K562 (cell line): Measurements from ENCODE around the gene ERC2. TPM values are rescaled to one million over a fixed set of nuclear protein-coding genes. Genes with fewer than 3 reads are reported as not detected.

ENCODE experiments used
- ATAC-seq: fragments of 200-7000 bp; cut with Tn5 transposase; 3 replicates; pipeline ENCODE4 v1.9.1; 2020; ENCODE audit warnings: moderate library complexity
- BruUV-seq: library from RNA; stranded (reverse); fragments of 400-500 nt; replicated peaks from 2 replicates; lab custom pipeline; 2021; lab: Mats Ljungman, UMichigan
- CTCF ChIA-PET: fragments of 300-600 bp; formaldehyde crosslinking; extraction: SDS; loops from one replicate; lab custom pipeline; 2021; ENCODE audit warnings: low intra/inter-chr PET ratio; lab: Yijun Ruan, JAX
- POLR2A ChIA-PET: fragments of 300-600, 350-650 bp; sonication (Branson Sonifier 250); formaldehyde crosslinking; extraction: SDS; loops from one replicate; lab custom pipeline; 2021; ENCODE audit warnings: antibody characterized with exemption, inconsistent platforms; lab: Yijun Ruan, JAX
- DNase-seq, 4 experiments: peaks; one replicate each; pipeline versions ENCODE4 v3.0.0 to v3.0.0-alpha.2; 2011 to 2018; ENCODE audit warnings: low spot score in 3 of 4, mixed read lengths in 3 of 4; ENCODE audit errors: extremely low read depth in 1 of 4
- FAIRE-seq: peaks from 2 replicates; lab custom pipeline; 2011; peaks lifted over from hg19 to GRCh38; lab: Jason Lieb, UNC
- H2AFZ ChIP-seq: 2 replicates; pipeline ENCODE4 v1.6.0; 2011; ENCODE audit warnings: low read depth, low read length, control low read depth, inconsistent platforms
- H3K27ac ChIP-seq: fragments of 200-600 bp; 3 replicates; pipeline ENCODE4 v1.8.0; 2011; ENCODE audit warnings: low read depth, mild to moderate bottlenecking, control low read depth, inconsistent platforms, low read length, moderate library complexity, mixed read lengths; ENCODE audit errors: extremely low read depth
- H3K27me3 ChIP-seq, 2 experiments: fragments of 300-600 bp in 1 of 2; 2 replicates in 1 of 2; 3 replicates in 1 of 2; pipeline versions ENCODE4 v1.6.0 to v1.8.0; 2011; ENCODE audit warnings: inconsistent platforms in 2 of 2, low read length in 2 of 2, mild to moderate bottlenecking in 1 of 2, mixed read lengths in 1 of 2, moderate library complexity in 1 of 2; ENCODE audit not compliant: control insufficient read depth in 2 of 2, insufficient read depth in 2 of 2
- H3K36me3 ChIP-seq: fragments of 300-600 bp; 3 replicates; pipeline ENCODE4 v1.8.0; 2011; ENCODE audit warnings: mild to moderate bottlenecking, low read length, inconsistent platforms; ENCODE audit not compliant: control insufficient read depth, insufficient read depth
- H3K4me1 ChIP-seq, 2 experiments: fragments of 200-600 bp in 1 of 2; replicated peaks in 1 of 2; 2 replicates in 1 of 2; 3 replicates in 1 of 2; pipeline versions ENCODE4 v1.5.1 to v1.8.0; 2011; ENCODE audit warnings: inconsistent platforms in 2 of 2, low read length in 2 of 2, mild to moderate bottlenecking in 1 of 2, mixed read lengths in 1 of 2, moderate library complexity in 1 of 2; ENCODE audit not compliant: control insufficient read depth in 2 of 2, insufficient read depth in 2 of 2
- H3K4me2 ChIP-seq: 2 replicates; pipeline ENCODE4 v1.6.1; 2011; ENCODE audit warnings: low read length, control low read depth, inconsistent platforms, mixed read lengths; ENCODE audit not compliant: insufficient read depth
- H3K4me3 ChIP-seq: fragments of 200-600 bp; sonication (generic), shearing (Covaris generic); 2 replicates; pipeline ENCODE4 v1.5.1; 2016; ENCODE audit warnings: control low read depth, inconsistent platforms
- H3K79me2 ChIP-seq: fragments of 200-600 bp; 3 replicates; pipeline ENCODE4 v1.8.0; 2011; ENCODE audit warnings: low read length, inconsistent platforms; ENCODE audit not compliant: control insufficient read depth, insufficient read depth
- H3K9ac ChIP-seq, 2 experiments: 2 replicates each; pipeline versions ENCODE4 v1.6.0 to v1.6.1; 2011; ENCODE audit warnings: low read depth in 2 of 2, low read length in 2 of 2, control low read depth in 1 of 2, inconsistent platforms in 1 of 2, mild to moderate bottlenecking in 1 of 2, mixed read lengths in 1 of 2; ENCODE audit not compliant: insufficient read depth in 1 of 2
- H3K9me1 ChIP-seq: one replicate; pipeline ENCODE4 v1.6.0; 2011; ENCODE audit warnings: inconsistent platforms, mild to moderate bottlenecking, low read length, moderate library complexity; ENCODE audit not compliant: control insufficient read depth, insufficient read depth
- H3K9me3 ChIP-seq: replicated peaks from 2 replicates; pipeline ENCODE4 v1.5.1; 2011; ENCODE audit warnings: low read depth, low read length, inconsistent platforms; ENCODE audit not compliant: control insufficient read depth, insufficient read depth
- H4K20me1 ChIP-seq: replicated peaks from 2 replicates; pipeline ENCODE4 v1.6.1; 2011; ENCODE audit warnings: low read length, inconsistent platforms, mixed read lengths; ENCODE audit not compliant: control insufficient read depth, insufficient read depth
- CBFA2T3 ChIP-seq: fragments of 450-650 bp; IDR thresholded peaks from 2 replicates; pipeline ENCODE4 v1.6.1; 2017
- CTBP1 ChIP-seq: fragments of 450-650 bp; IDR thresholded peaks from 2 replicates; pipeline ENCODE4 v1.6.1; 2016; ENCODE audit warnings: borderline replicate concordance
- E2F3 ChIP-seq: fragments of 250-450 bp; sonication (Bioruptor Pico); IDR thresholded peaks from 2 replicates; pipeline ENCODE4 v1.4.0; 2020; ENCODE audit warnings: mild to moderate bottlenecking
- EP400 ChIP-seq: fragments of 450-650 bp; IDR thresholded peaks from 2 replicates; pipeline ENCODE4 v1.6.1; 2017; ENCODE audit warnings: antibody characterized with exemption, mild to moderate bottlenecking, moderate library complexity
- FOSL1 ChIP-seq: fragments of 200-800 bp; sonication (Bioruptor generic); conservative IDR thresholded peaks from 2 replicates; pipeline ENCODE4 v1.6.1; 2016; ENCODE audit warnings: missing genetic modification characterization, missing compliant biosample characterization
- MAZ ChIP-seq, 2 experiments: fragments of 450-650 bp in 1 of 2; sonication (generic) in 1 of 2; formaldehyde crosslinking; IDR thresholded peaks in 1 of 2; conservative IDR thresholded peaks in 1 of 2; 2 replicates each; pipeline versions ENCODE4 v1.4.0 to v1.5.0; 2020; ENCODE audit warnings: mild to moderate bottlenecking in 1 of 2, missing genetic modification reagents in 1 of 2
- MEF2D ChIP-seq: conservative IDR thresholded peaks from 2 replicates; pipeline ENCODE4 v1.6.1; 2016; ENCODE audit warnings: low read depth, missing genetic modification characterization, missing compliant biosample characterization
- MXI1 ChIP-seq: IDR thresholded peaks from 2 replicates; pipeline ENCODE4 v1.6.1; 2011; ENCODE audit warnings: low read depth, mild to moderate bottlenecking, improper control_type of control experiment, low read length
- PHF8 ChIP-seq: fragments of 200-600 bp; sonication (generic); IDR thresholded peaks from 2 replicates; pipeline ENCODE4 v1.6.1; 2012; ENCODE audit warnings: mixed run types, mild to moderate bottlenecking, inconsistent platforms, low read length, moderate library complexity, borderline replicate concordance
- PHTF2 ChIP-seq: fragments of 250-450 bp; sonication (Bioruptor Pico); IDR thresholded peaks from 2 replicates; pipeline ENCODE4 v1.5.0; 2021; ENCODE audit warnings: mild to moderate bottlenecking
- SMARCB1 ChIP-seq: IDR thresholded peaks from 2 replicates; pipeline ENCODE4 v1.6.1; 2011; ENCODE audit warnings: improper control_type of control experiment, low read depth; ENCODE audit not compliant: insufficient read length
- TCF3 ChIP-seq: sonication (generic); formaldehyde crosslinking; IDR thresholded peaks from 2 replicates; pipeline ENCODE4 v1.4.0; 2020; ENCODE audit warnings: mild to moderate bottlenecking, missing genetic modification reagents
- THRAP3 ChIP-seq: fragments of 450-650 bp; IDR thresholded peaks from 2 replicates; pipeline ENCODE4 v1.6.1; 2016; ENCODE audit warnings: mild to moderate bottlenecking, inconsistent platforms, borderline replicate concordance
- XRCC5 ChIP-seq: fragments of 200-400 bp; formaldehyde crosslinking; IDR thresholded peaks from 2 replicates; pipeline ENCODE4 v1.6.1; 2017; ENCODE audit warnings: low read depth, mild to moderate bottlenecking, low read length
- ZNF316 ChIP-seq: fragments of 450-650 bp; IDR thresholded peaks from 2 replicates; pipeline ENCODE4 v1.6.1; 2016
- ZNF57 ChIP-seq: fragments of 450-650 bp; formaldehyde crosslinking; IDR thresholded peaks from 2 replicates; pipeline ENCODE4 v1.4.0; 2020; ENCODE audit warnings: mild to moderate bottlenecking, moderate library complexity
- ZNF707 ChIP-seq: fragments of 250-450 bp; sonication (Bioruptor Pico); conservative IDR thresholded peaks from 2 replicates; pipeline ENCODE4 v1.8.0; 2022; ENCODE audit warnings: inconsistent platforms, mild to moderate bottlenecking, moderate library complexity
- ZNF75A ChIP-seq: fragments of 450-650 bp; formaldehyde crosslinking; IDR thresholded peaks from 2 replicates; pipeline ENCODE4 v1.4.0; 2020; ENCODE audit warnings: mild to moderate bottlenecking
- WGBS: fragments of 100-300 bp; shearing (Covaris generic); methylation state at CpG from one replicate; pipeline ENCODE4 v1.1.6; 2016; ENCODE audit warnings: low coverage, mixed read lengths; ENCODE audit not compliant: insufficient coverage; ENCODE audit errors: missing lambda C conversion rate; 5-methylcytosine and 5-hydroxymethylcytosine counted together
- in situ Hi-C: fragments of 300-500 bp; cut with MboI; formaldehyde crosslinking; loops from 4 replicates; pipeline ENCODE4 v1.15.0; 2018; ENCODE audit warnings: inconsistent platforms, mixed read lengths
- intact Hi-C: fragments of 100-400 bp; cut with micrococcal nuclease; formaldehyde crosslinking; loops from 2 replicates; pipeline ENCODE4 v1.14.2; 2022
- polyA plus RNA-seq, 8 experiments: library from polyadenylated mRNA; depleted of rRNA in 4 of 8; stranded (reverse) in 5 of 8; unstranded in 3 of 8; fragments of >200 nt; fragmentation: Nextera tagmentation in 2 of 8; fragmentation: Illumina TruSeq in 1 of 8; extraction: Ambion mirVana in 2 of 8; extraction: Trizol in 1 of 8; gene quantifications; 2 replicates each; pipeline versions ENCODE4 v1.2.1 to v1.2.3, GENCODE V29; 2011 to 2014; ENCODE audit warnings: inconsistent platforms in 1 of 8, missing spikeins in 1 of 8
- total RNA-seq, 7 experiments: library from RNA; depleted of rRNA in 6 of 7; stranded (reverse); fragments of >200 nt in 6 of 7; fragmentation: Illumina TruSeq in 2 of 7; extraction: Trizol in 2 of 7; gene quantifications; 2 replicates each; pipeline versions ENCODE4 v1.2.1 to v1.2.3, GENCODE V29; 2011 to 2021; ENCODE audit warnings: low replicate concordance in 1 of 7
- TF ChIP-seq, protein P1 (sequence below): IDR thresholded peaks from 2 replicates; pipeline ENCODE4 v1.6.1; 2011; ENCODE audit not compliant: insufficient read length; ENCODE audit errors: extremely low read depth

The ERC2 gene
- total and polyA plus RNA-seq, 9 of the 15 experiments (the other 6 are each of a cell fraction or from before 2014, with no cell fraction given) = 0.04 to 0.18 (median 0.07) TPM; not detected in 2

DNA sequence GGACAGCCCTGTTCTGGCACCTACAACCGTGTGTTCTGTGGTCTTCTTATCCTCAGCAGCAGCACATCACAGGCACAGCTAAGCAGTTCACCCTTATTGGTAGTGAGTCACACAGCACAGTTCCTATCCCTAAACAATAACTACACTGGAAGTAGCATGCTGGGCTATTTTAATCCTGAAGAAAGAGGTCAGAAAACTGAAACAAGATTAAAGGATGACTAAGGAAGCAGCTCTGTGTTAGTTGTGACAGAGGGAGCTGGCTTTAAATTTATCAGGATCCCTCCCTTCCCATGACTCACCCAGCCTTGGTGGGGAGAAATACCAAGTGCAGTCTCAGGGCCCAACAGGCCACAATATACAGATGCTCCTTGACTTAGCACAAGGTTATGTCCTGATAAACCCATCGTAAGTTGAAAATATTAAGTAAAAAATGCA is 144.3 kb downstream of the ERC2 start:
- Histone ChIP-seq H3K36me3 (no peaks in the 10 kb centered on the region), H3K4me3 (no peak overlapping the region), H3K9me1 (no peaks in the 10 kb centered on the region), H3K27me3 (no peaks in the 10 kb centered on the region), H3K9me3 (no peaks in the 10 kb centered on the region), H3K79me2 (no peaks in the 10 kb centered on the region), H3K4me2 (no peak overlapping the region), H3K9ac (no peak overlapping the region), H3K27ac (no peak overlapping the region), H2AFZ (no peak overlapping the region), H3K4me1 (no peaks in the 10 kb centered on the region), H4K20me1 (no peaks in the 10 kb centered on the region)
- ChIA-PET POLR2A (no interaction called here), CTCF (no interaction called here)
- peak in 2 of 4 experiments; percentile 16 to 20 for DNase-seq
- BruUV-seq = no TSS peak
- intact Hi-C loops (no loop called here), in situ Hi-C loops (no loop called here)
- peak; percentile 92 for TF ChIP-seq FOSL1 (tag)
- TF ChIP-seq CBFA2T3 = 0 out of 2 replicates have a peak, but pooled peaks have one; percentile 5
- no peak for TF ChIP-seq THRAP3
- TF ChIP-seq MEF2D (tag) = 0 out of 2 replicates have a peak, but pooled peaks have one; percentile 29
- TF ChIP-seq TCF3 = peak; percentile 33; the same call in 1 of the 2 replicates
- ATAC-seq = no peak
- WGBS = 0% methylated on average over 2 of the region's 2 CpGs
- no peak for FAIRE-seq

GRCh38 chr3:56322862-56323261 is 145.4 kb downstream of the ERC2 start:
- Histone ChIP-seq H3K4me1 (no peaks in the 10 kb centered on the region), H4K20me1 (no peaks in the 10 kb centered on the region), H3K4me3 (no peak overlapping the region), H3K27me3 (no peaks in the 10 kb centered on the region), H2AFZ (no peak overlapping the region), H3K36me3 (no peaks in the 10 kb centered on the region), H3K9me3 (no peaks in the 10 kb centered on the region), H3K79me2 (no peaks in the 10 kb centered on the region), H3K9ac (no peak overlapping the region), H3K27ac (no peak overlapping the region), H3K9me1 (no peaks in the 10 kb centered on the region), H3K4me2 (no peak overlapping the region)
- ATAC-seq = no peak
- FAIRE-seq = no peak
- BruUV-seq = no TSS peak
- POLR2A ChIA-PET = no interaction called here
- WGBS = 0% methylated on average over 1 of the region's 2 CpGs
- DNase-seq = no peak
- CTCF ChIA-PET = no interaction called here
- in situ Hi-C loops (no loop called here), intact Hi-C loops (no loop called here)
- TF ChIP-seq PHTF2 (CRISPR knock-in tag) (no peak), ZNF316 (no peak), XRCC5 (no peak), EP400 (no peak), CTBP1 (no peak), MXI1 (no peak), SMARCB1 (no peak), ZNF75A (CRISPR knock-in tag) (no peak), ZNF57 (no peak), MAZ (CRISPR knock-in tag; conservative IDR thresholded peaks at IDR 0.05 in 1 of 2, IDR thresholded peaks at IDR 0.05 in 1 of 2) (no peak), ZNF707 (no peak), PHF8 (no peak), E2F3 (CRISPR knock-in tag) (no peak)
- TF ChIP-seq, protein P1, sequence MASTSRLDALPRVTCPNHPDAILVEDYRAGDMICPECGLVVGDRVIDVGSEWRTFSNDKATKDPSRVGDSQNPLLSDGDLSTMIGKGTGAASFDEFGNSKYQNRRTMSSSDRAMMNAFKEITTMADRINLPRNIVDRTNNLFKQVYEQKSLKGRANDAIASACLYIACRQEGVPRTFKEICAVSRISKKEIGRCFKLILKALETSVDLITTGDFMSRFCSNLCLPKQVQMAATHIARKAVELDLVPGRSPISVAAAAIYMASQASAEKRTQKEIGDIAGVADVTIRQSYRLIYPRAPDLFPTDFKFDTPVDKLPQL = no peak
